ENCODE results near the gene MYBPHL. TPM values are rescaled to one million over a fixed set of nuclear protein-coding genes. Genes with fewer than 3 reads are reported as not detected.

MYBPHL gene
- total and polyA plus RNA-seq, 2 of the 13 experiments (the other 11 are each of a cell fraction or from before 2014, with no cell fraction given), result 3.7 to 3.8 TPM

DNA sequence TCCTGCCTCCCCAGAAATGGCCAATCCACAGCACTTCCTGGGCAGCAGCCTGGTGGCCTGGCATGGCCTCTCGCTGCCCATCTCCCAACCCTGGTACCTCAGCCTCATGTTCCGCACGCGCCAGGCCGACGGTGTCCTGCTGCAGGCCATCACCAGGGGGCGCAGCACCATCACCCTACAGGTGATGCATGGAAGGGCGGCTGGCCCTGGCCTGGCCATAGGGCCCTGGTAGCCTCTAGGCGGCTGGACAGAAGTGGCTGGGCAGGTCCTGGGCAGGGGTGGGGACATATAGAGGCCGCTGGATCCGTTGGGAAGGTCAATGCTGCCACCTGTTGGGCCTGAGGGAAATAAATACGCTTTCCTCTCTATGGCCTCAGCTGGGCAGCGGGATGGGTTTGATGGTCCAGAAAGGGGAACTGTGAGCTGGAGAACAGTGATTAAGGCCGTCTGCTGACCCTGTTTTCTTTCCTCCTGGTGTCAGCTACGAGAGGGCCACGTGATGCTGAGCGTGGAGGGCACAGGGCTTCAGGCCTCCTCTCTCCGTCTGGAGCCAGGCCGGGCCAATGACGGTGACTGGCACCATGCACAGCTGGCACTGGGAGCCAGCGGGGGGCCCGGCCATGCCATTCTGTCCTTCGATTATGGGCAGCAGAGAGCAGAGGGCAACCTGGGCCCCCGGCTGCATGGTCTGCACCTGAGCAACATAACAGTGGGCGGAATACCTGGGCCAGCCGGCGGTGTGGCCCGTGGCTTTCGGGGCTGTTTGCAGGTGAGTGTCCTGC, 43.0 kb downstream of the MYBPHL start (continued):
- no peak for TF ChIP-seq TRIM24 (CRISPR knock-in tag; IDR thresholded peaks at IDR 0.05)
- TF ChIP-seq, protein P1, sequence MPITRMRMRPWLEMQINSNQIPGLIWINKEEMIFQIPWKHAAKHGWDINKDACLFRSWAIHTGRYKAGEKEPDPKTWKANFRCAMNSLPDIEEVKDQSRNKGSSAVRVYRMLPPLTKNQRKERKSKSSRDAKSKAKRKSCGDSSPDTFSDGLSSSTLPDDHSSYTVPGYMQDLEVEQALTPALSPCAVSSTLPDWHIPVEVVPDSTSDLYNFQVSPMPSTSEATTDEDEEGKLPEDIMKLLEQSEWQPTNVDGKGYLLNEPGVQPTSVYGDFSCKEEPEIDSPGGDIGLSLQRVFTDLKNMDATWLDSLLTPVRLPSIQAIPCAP (CRISPR knock-in tag; IDR thresholded peaks at IDR 0.05; ENCODE audit: low read depth), result no peak
- TF ChIP-seq ZNF30 (CRISPR knock-in tag; IDR thresholded peaks at IDR 0.05), result no peak
- no peak for TF ChIP-seq RFXANK (CRISPR knock-in tag; IDR thresholded peaks at IDR 0.05)
- TF ChIP-seq CAMTA2 (CRISPR knock-in tag; IDR thresholded peaks at IDR 0.05; ENCODE audit: borderline replicate concordance), result no peak
- TF ChIP-seq, protein P2, sequence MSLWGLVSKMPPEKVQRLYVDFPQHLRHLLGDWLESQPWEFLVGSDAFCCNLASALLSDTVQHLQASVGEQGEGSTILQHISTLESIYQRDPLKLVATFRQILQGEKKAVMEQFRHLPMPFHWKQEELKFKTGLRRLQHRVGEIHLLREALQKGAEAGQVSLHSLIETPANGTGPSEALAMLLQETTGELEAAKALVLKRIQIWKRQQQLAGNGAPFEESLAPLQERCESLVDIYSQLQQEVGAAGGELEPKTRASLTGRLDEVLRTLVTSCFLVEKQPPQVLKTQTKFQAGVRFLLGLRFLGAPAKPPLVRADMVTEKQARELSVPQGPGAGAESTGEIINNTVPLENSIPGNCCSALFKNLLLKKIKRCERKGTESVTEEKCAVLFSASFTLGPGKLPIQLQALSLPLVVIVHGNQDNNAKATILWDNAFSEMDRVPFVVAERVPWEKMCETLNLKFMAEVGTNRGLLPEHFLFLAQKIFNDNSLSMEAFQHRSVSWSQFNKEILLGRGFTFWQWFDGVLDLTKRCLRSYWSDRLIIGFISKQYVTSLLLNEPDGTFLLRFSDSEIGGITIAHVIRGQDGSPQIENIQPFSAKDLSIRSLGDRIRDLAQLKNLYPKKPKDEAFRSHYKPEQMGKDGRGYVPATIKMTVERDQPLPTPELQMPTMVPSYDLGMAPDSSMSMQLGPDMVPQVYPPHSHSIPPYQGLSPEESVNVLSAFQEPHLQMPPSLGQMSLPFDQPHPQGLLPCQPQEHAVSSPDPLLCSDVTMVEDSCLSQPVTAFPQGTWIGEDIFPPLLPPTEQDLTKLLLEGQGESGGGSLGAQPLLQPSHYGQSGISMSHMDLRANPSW (CRISPR knock-in tag; IDR thresholded peaks at IDR 0.05; ENCODE audit: borderline replicate concordance), result no peak
- TF ChIP-seq ZNF362 (CRISPR knock-in tag; IDR thresholded peaks at IDR 0.05; ENCODE audit: borderline replicate concordance), result peak; percentile 76; the same call in 1 of the 2 replicates
- TF ChIP-seq GATAD2A (CRISPR knock-in tag; IDR thresholded peaks at IDR 0.05), result peak; percentile 91
- no peak for TF ChIP-seq ZNF607 (CRISPR knock-in tag; IDR thresholded peaks at IDR 0.05; ENCODE audit: borderline replicate concordance)
- no peak for TF ChIP-seq HOXA9 (CRISPR knock-in tag; IDR thresholded peaks at IDR 0.05; ENCODE audit: borderline replicate concordance)
- TF ChIP-seq, protein P3, sequence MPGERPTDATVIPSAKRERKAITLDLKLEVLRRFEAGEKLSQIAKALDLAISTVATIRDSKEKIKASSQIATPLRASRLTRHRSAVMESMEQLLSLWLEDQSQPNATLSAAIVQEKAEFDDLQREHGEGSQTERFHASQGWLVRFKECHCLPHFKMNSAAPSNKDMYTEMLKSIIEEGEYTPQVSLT (CRISPR knock-in tag; IDR thresholded peaks at IDR 0.05; ENCODE audit: borderline replicate concordance, low read depth), result no peak; the same call in 1 of the 2 replicates
- TF ChIP-seq AKAP8 (CRISPR knock-in tag; IDR thresholded peaks at IDR 0.05), result peak; percentile 87
- no peak for TF ChIP-seq ZNF777 (CRISPR knock-in tag; IDR thresholded peaks at IDR 0.05)
- TF ChIP-seq HHEX (CRISPR knock-in tag; IDR thresholded peaks at IDR 0.05), result no peak
- TF ChIP-seq SKIL (CRISPR knock-in tag; IDR thresholded peaks at IDR 0.05; ENCODE audit: borderline replicate concordance), result peak; percentile 59; the same call in 1 of the 2 replicates
- peak; percentile 83 for TF ChIP-seq ZMYM4 (CRISPR knock-in tag; IDR thresholded peaks at IDR 0.05)
- TF ChIP-seq SMARCE1 (IDR thresholded peaks at IDR 0.05; ENCODE audit: borderline replicate concordance), result no peak
- TF ChIP-seq MAZ (IDR thresholded peaks at IDR 0.05; ENCODE audit: borderline replicate concordance, low read depth, low read length), result peak; percentile 67; the same call in 1 of the 2 replicates
- peak; percentile 66; the same call in 1 of the 2 replicates for TF ChIP-seq MAZ (CRISPR knock-in tag; IDR thresholded peaks at IDR 0.05; ENCODE audit: low read depth)
- TF ChIP-seq KDM6A (CRISPR knock-in tag; IDR thresholded peaks at IDR 0.05; ENCODE audit: low read depth), result no peak
- TF ChIP-seq, protein P4, sequence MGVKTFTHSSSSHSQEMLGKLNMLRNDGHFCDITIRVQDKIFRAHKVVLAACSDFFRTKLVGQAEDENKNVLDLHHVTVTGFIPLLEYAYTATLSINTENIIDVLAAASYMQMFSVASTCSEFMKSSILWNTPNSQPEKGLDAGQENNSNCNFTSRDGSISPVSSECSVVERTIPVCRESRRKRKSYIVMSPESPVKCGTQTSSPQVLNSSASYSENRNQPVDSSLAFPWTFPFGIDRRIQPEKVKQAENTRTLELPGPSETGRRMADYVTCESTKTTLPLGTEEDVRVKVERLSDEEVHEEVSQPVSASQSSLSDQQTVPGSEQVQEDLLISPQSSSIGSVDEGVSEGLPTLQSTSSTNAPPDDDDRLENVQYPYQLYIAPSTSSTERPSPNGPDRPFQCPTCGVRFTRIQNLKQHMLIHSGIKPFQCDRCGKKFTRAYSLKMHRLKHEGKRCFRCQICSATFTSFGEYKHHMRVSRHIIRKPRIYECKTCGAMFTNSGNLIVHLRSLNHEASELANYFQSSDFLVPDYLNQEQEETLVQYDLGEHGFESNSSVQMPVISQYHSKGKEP (CRISPR knock-in tag; IDR thresholded peaks at IDR 0.05), result no peak
